Nephron progenitor cell (in vitro differentiated cells): ENCODE data around the gene COMT.

ENCODE experiments used
- DNase-seq: peaks from one replicate; pipeline ENCODE4 v3.0.0; 2021
- H3K27ac Mint-ChIP-seq: 2 replicates; pipeline ENCODE4 v1.8.0; 2021; ENCODE audit warnings: mild to moderate bottlenecking, moderate library complexity, mixed read lengths
- H3K27me3 Mint-ChIP-seq: 2 replicates; pipeline ENCODE4 v1.8.0; 2021; ENCODE audit warnings: mild to moderate bottlenecking, low read depth, mixed read lengths; ENCODE audit not compliant: poor library complexity
- H3K36me3 Mint-ChIP-seq: 2 replicates; pipeline ENCODE4 v1.8.0; 2021; ENCODE audit warnings: low read depth, mixed read lengths
- H3K4me1 Mint-ChIP-seq: 2 replicates; pipeline ENCODE4 v1.8.0; 2021; ENCODE audit warnings: mixed read lengths
- H3K4me3 Mint-ChIP-seq: 2 replicates; pipeline ENCODE4 v1.8.0; 2021; ENCODE audit warnings: mild to moderate bottlenecking, moderate library complexity, mixed read lengths
- H3K9me3 Mint-ChIP-seq: 2 replicates; pipeline ENCODE4 v1.8.0; 2021; ENCODE audit warnings: mild to moderate bottlenecking, moderate library complexity, mixed read lengths
- TF ChIP-seq, protein P1 (sequence below): fragments of 200-600 bp; sonication (generic); IDR thresholded peaks from 2 replicates; pipeline ENCODE4 v1.5.0; 2021; ENCODE audit warnings: antibody characterized with exemption

The COMT gene

DNA sequence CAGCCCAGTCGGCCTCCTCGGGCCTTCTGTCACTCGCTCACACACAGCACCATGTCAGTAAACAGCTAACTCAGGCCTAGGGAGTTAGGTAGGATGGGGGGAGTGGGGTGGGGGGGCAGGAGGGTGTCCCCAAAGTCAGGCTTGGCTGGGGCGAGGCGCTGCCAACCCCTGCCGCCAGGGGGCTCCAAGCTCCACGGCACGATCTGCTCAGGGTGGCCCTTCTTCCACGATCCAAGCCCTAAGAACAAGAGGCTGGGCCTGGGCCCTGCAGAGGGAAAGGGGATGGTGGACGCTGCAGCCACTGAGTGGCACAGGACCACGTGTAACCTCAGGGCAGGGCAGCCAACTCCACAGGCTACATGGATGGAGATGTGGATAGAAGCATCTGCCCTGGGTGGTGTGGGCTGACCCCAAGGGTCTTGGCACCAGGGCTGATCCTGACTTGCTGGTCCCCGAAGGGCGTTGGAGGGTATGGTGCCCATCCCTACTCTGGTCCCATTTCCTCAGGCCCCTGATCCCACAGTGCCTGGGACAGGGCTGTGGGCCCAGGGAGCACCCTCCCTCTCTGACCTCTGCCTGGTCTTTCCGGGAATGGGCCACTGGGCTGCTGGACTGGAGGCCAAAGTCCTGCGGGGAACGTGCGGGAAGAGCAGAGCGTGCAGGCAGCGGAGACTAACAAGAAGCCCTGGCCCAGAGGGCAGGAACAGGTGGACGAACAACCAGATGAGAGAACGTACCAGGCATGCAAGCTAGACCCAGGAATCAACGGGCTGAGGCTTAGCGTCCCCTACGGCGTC lies 29.1 kb downstream of the COMT start:
- Mint-ChIP-seq H3K4me1 (peaks cover 34% of the 10 kb centered on the region), H3K27ac (no peak overlapping the region), H3K9me3 (no peaks in the 10 kb centered on the region), H3K4me3 (no peak overlapping the region), H3K36me3 (no peaks in the 10 kb centered on the region), H3K27me3 (no peaks in the 10 kb centered on the region)
- TF ChIP-seq, protein P1, sequence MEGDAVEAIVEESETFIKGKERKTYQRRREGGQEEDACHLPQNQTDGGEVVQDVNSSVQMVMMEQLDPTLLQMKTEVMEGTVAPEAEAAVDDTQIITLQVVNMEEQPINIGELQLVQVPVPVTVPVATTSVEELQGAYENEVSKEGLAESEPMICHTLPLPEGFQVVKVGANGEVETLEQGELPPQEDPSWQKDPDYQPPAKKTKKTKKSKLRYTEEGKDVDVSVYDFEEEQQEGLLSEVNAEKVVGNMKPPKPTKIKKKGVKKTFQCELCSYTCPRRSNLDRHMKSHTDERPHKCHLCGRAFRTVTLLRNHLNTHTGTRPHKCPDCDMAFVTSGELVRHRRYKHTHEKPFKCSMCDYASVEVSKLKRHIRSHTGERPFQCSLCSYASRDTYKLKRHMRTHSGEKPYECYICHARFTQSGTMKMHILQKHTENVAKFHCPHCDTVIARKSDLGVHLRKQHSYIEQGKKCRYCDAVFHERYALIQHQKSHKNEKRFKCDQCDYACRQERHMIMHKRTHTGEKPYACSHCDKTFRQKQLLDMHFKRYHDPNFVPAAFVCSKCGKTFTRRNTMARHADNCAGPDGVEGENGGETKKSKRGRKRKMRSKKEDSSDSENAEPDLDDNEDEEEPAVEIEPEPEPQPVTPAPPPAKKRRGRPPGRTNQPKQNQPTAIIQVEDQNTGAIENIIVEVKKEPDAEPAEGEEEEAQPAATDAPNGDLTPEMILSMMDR = peak; percentile 94
- DNase-seq = peak; percentile 85

DNA sequence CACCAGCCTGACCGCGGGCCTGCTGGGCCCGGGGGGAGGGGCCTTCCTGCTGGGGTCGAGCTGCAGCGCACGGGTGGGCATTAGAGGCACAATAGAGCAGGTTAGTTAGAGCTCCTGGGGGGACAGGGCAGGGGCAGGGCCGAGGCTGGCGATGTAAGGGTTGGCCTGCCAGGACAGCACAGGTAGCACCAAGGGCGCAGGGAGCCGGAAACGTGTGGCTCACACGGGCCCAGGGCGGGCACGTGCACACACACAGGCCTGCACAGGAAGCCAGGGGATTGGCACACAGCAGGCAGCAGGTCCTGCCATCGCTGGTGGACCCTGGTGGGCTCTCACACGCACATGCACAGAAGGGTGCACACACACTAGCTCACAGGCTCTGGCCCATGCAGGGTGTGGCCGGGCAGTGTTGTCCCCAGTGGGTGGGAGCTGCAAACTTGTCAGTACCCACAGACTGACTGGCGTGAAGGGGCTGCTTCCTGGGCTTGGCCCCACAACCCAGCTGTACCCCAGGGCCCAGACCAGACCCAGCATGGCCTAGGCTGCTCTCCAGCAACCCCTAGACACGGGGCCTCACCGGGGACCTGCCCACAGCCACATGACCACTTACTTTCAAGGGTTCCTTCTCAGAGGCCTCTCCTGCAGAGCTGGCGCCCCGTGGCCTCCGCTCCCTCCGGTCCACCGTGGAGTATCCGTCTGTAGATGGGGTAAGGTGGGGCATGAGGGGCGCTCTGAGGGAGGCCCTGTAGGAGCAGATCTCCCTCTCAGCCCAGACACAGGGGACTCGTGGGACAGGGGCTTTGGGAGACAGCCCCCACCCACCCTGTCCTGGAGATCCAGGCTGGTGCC lies 29.9 kb downstream of the COMT start:
- Mint-ChIP-seq H3K27me3 (no peaks in the 10 kb centered on the region), H3K4me1 (peaks cover 29% of the 10 kb centered on the region), H3K4me3 (no peak overlapping the region), H3K9me3 (no peaks in the 10 kb centered on the region), H3K36me3 (no peaks in the 10 kb centered on the region), H3K27ac (no peak overlapping the region)
- no peak for DNase-seq
- TF ChIP-seq, protein P1 = no peak

DNA sequence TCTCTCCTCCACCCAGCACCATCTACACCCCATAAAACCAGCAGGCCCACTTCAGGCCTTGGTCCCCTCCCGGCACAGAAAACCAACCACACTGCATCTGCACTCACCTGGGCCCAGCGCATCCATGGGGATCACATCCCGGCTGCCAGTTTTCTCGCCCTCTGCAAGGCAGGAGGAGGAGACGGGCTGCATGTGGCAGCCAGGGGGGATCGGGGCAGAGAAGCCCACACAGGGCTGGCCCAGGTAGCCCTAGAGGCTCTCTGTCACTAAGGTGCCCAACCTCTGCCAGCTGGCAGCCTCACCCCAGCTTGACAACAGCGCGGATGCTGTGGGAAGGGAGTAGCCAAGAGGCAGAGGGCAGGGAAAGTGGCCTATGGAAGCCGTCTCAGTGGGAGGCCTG lies 30.7 kb downstream of the COMT start:
- Mint-ChIP-seq H3K36me3 (no peaks in the 10 kb centered on the region), H3K27ac (no peak overlapping the region), H3K27me3 (no peaks in the 10 kb centered on the region), H3K4me3 (no peak overlapping the region), H3K9me3 (no peaks in the 10 kb centered on the region), H3K4me1 (peaks cover 23% of the 10 kb centered on the region)
- TF ChIP-seq, protein P1 = no peak
- DNase-seq = no peak

DNA sequence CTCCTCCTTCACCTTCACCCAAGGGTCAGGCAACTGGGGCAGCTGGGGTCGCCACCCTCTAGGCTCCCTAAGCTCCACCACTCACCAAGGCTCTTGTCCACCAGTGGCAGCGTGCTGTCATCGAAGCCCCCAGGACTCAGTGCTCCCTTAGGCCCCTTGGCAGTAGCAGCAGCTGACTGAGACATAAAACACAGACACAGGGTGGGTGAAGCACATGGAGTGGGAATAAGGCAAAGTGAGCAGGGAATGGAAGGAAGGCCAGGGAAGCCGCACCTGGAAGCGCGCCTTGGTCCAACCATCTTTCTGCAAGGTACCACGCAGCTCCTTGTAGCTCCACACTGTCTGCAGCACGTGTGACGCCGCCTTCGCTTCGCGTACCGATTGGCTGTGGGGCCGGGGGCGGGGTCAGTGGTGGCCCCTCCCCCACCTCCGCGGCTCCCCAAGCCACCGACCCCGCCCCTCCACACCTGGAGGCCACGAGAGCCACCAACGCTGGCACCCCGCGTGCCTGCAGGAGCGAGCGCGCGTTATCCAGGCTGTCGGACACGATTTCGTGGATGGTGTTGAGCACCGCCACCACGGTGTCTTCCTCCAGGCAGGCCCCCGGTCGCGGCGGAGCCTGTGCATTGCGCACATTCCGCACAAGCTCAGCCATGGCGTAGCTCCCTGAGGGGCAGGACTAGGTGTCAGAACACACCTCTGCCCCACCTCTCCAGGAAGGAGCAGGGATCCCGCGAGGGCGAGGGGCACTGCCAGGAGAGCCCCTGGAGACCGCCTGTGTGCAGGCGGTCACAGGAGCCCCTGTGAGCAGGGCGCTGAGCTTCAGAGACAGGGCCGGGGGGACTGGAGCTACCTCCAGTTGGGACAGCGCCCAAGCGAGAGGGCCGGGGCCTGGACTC lies 31.3 kb downstream of the COMT start:
- H3K4me1 Mint-ChIP-seq = peaks cover 16% of the 10 kb centered on the region
- TF ChIP-seq, protein P1 = no peak
- no peaks in the 10 kb centered on the region for H3K9me3 Mint-ChIP-seq
- no peak overlapping the region for H3K4me3 Mint-ChIP-seq
- no peak for DNase-seq
- H3K27me3 Mint-ChIP-seq = no peaks in the 10 kb centered on the region
- no peaks in the 10 kb centered on the region for H3K36me3 Mint-ChIP-seq
- no peak overlapping the region for H3K27ac Mint-ChIP-seq

DNA sequence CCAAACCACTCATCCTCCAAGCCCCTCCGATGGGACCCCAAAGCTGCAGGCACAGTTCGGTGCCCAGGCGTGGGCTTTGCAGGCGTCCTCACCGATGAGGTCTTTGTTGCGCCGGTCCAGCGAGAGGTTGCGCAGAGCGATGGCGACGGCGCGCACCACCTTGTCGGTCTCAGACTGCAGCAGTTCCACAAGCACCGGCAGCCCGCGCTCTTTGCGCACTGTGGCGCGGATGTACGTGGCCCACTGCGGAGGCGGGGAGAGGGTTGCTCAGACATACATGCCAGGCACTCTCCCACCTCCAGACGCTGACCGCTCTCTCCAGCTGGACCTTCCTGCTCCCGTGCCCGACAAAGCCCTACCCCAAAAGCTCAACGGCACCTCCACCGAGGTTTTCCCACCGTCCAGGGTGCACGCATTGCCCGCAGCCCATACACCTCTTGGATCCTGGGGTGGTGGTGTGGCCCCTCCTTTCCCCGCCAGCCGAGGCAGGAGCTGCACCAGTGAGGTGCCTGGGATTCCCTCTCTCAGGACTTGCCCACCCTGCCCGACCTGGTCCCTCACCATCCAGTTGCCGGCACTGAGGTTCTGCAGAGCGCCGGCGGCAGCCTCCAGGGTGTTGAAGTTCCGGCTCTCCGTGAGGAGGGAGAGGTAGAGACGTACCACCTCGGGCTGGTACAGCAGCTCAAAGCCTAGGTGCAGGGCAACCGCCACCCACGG lies 32.1 kb downstream of the COMT start:
- TF ChIP-seq, protein P1 = no peak
- Mint-ChIP-seq H3K9me3 (no peaks in the 10 kb centered on the region), H3K4me1 (peaks cover 16% of the 10 kb centered on the region), H3K36me3 (no peaks in the 10 kb centered on the region), H3K4me3 (no peak overlapping the region), H3K27ac (no peak overlapping the region), H3K27me3 (no peaks in the 10 kb centered on the region)
- no peak for DNase-seq
